Kidney epithelial cell (primary cell): ENCODE measurements around the gene ARSG. TPM values are rescaled to one million over a fixed set of nuclear protein-coding genes. Genes with fewer than 3 reads are reported as not detected.
"Not testable (repeated sequence)": the region's sequence is repeated elsewhere in the genome, so short reads cannot be mapped to it uniquely, and the experiment has no call there.

Experiments
- DNase-seq: peaks from one replicate; pipeline ENCODE4 v3.0.0-alpha.2; 2010; ENCODE audit warnings: low read depth
- H3K27me3 ChIP-seq: 2 replicates; pipeline ENCODE4 v1.6.0; 2011; ENCODE audit warnings: low read length; ENCODE audit not compliant: control insufficient read depth, insufficient read depth
- H3K36me3 ChIP-seq: 2 replicates; pipeline ENCODE4 v1.5.1; 2011; ENCODE audit warnings: low read length; ENCODE audit not compliant: control insufficient read depth, insufficient read depth
- H3K4me3 ChIP-seq: 2 replicates; pipeline ENCODE4 v1.5.1; 2011; ENCODE audit warnings: low read depth, mild to moderate bottlenecking, control low read depth, low read length
- CTCF ChIP-seq: IDR thresholded peaks from 2 replicates; pipeline ENCODE4 v1.5.1; 2011; ENCODE audit warnings: mild to moderate bottlenecking, moderate library complexity, low read length, control low read depth, inconsistent platforms; ENCODE audit not compliant: insufficient read depth, poor library complexity, severe bottlenecking
- total RNA-seq: library from RNA; depleted of rRNA; stranded (reverse); fragments of >200 nt; gene quantifications from 2 replicates; pipeline ENCODE4 v1.2.3, GENCODE V29; 2015

The ARSG gene
- total RNA-seq, 1 donor from 2014 or later = 2.9 TPM

GRCh38 chr17:68365469-68365868, 74.2 kb downstream of the ARSG start:
- no peak overlapping the region for H3K4me3 ChIP-seq
- H3K27me3 ChIP-seq = no peaks in the 10 kb centered on the region
- no peaks in the 10 kb centered on the region for H3K36me3 ChIP-seq
- TF ChIP-seq CTCF = no peak
- DNase-seq = no peak

GRCh38 chr17:68368387-68368786, 77.1 kb downstream of the ARSG start:
- no peak for TF ChIP-seq CTCF

GRCh38 chr17:68375566-68375965, 84.3 kb downstream of the ARSG start:
- H3K27me3 ChIP-seq = no peaks in the 10 kb centered on the region
- no peak overlapping the region for H3K4me3 ChIP-seq
- DNase-seq = no peak
- TF ChIP-seq CTCF = no peak
- no peaks in the 10 kb centered on the region for H3K36me3 ChIP-seq

More at GRCh38 chr17:68368387-68368786, 77.1 kb downstream of the ARSG start:
- Histone ChIP-seq H3K36me3 (no peaks in the 10 kb centered on the region), H3K27me3 (no peaks in the 10 kb centered on the region), H3K4me3 (no peak overlapping the region)
- no peak for DNase-seq

GRCh38 chr17:68376178-68376577, 84.9 kb downstream of the ARSG start:
- not testable (repeated sequence) for H3K27me3 ChIP-seq, DNase-seq, H3K36me3 ChIP-seq, H3K4me3 ChIP-seq

- Histone ChIP-seq H3K4me3 (no peak overlapping the region), H3K36me3 (no peaks in the 10 kb centered on the region), H3K27me3 (no peaks in the 10 kb centered on the region)
- TF ChIP-seq CTCF = no peak
- no peak for DNase-seq
Observed at GRCh38 chr17:68377771-68378267, 86.5 kb downstream of the ARSG start.

- Histone ChIP-seq H3K4me3 (no peak overlapping the region), H3K27me3 (no peaks in the 10 kb centered on the region), H3K36me3 (no peaks in the 10 kb centered on the region)
- no peak for TF ChIP-seq CTCF
- no peak for DNase-seq
Observed at GRCh38 chr17:68378268-68379176, 87.2 kb downstream of the ARSG start.
